Esophagus muscularis mucosa (tissue), 4 donors: ENCODE data around the gene TRIM41.

ENCODE experiments used
- CTCF ChIP-seq, 3 experiments: fragments of 200-600 bp in 2 of 3; fragments of 450-650 bp in 1 of 3; sonication (generic) in 2 of 3; IDR thresholded peaks; one replicate each; pipeline ENCODE4 v1.5.1; 2017 to 2019; ENCODE audit warnings: antibody characterized with exemption in 3 of 3, mild to moderate bottlenecking in 2 of 3, moderate library complexity in 1 of 3
- EP300 ChIP-seq: sonication (generic); formaldehyde crosslinking; IDR thresholded peaks from one replicate; pipeline ENCODE4 v1.6.1; 2017; ENCODE audit warnings: antibody characterized with exemption
- POLR2A ChIP-seq: fragments of 450-650 bp; IDR thresholded peaks from one replicate; pipeline ENCODE4 v1.6.1; 2017; ENCODE audit warnings: antibody characterized with exemption, moderate library complexity, mild to moderate bottlenecking, low read depth
- POLR2AphosphoS5 ChIP-seq, 2 donors: sonication (generic); formaldehyde crosslinking; IDR thresholded peaks; one replicate each; pipeline ENCODE4 v1.6.1; 2017; ENCODE audit warnings: antibody characterized with exemption in 2 of 2

GRCh38 chr5:181176254-181176952 is 46.7 kb upstream of the TRIM41 start:
- no peak for TF ChIP-seq POLR2A
- TF ChIP-seq CTCF (IDR thresholded peaks at IDR 0.05) = no peak
- no peak for TF ChIP-seq EP300
- TF ChIP-seq POLR2AphosphoS5 (IDR thresholded peaks at IDR 0.05) = no peak
